ENCODE measurements around the gene ANKFN1.

Gene ANKFN1

GRCh38 chr17:56475116-56475515 is 321.8 kb downstream of the ANKFN1 start:
- H3K4me3 ChIP-seq, result no peak overlapping the region
- H3K27ac ChIP-seq, result no peak overlapping the region

GRCh38 chr17:56478836-56479447 is 325.7 kb downstream of the ANKFN1 start:
- H3K4me3 ChIP-seq, result no peak overlapping the region
- H3K27ac ChIP-seq, result no peak overlapping the region

DNA sequence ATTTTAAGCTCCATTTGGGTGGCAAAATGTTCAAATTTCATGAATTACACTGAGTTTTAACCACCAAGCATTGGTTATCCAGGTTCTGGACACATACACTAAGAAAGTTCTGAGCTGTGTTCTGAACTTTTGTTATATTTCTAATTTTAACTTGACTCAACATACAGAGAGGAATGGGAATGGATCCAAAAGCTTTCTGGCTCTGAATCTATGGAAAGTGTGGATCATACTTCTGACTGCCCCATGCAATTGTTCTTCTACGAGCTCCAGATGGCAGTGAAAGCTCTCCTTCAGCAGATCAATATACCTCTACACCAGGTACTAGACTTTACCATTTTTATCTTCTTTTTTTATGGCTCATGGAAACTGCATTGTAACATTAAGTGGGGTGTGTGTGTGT is 327.2 kb downstream of the ANKFN1 start:
- H3K27ac ChIP-seq, result no peak overlapping the region
- H3K4me3 ChIP-seq, result no peak overlapping the region

DNA sequence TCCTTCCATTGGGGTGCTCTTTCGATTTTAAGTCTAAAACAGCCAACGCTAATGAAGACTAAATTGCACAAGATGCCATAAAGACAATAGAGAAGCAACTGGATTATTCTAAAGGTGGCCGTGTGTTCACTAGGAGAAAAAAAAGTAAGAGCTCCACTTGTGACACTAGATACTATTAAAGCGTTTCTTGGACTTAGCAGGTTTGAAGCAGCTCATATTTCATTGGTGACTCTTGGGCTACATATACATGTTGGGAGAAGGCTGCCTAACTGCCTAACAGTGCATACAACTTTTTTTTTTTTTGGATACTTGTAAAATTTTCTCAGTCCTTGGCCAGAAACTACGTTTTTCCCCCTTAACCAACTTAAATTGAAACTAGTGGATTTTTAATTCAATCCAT is 328.4 kb downstream of the ANKFN1 start:
- H3K27ac ChIP-seq, result no peak overlapping the region
- no peak overlapping the region for H3K4me3 ChIP-seq

DNA sequence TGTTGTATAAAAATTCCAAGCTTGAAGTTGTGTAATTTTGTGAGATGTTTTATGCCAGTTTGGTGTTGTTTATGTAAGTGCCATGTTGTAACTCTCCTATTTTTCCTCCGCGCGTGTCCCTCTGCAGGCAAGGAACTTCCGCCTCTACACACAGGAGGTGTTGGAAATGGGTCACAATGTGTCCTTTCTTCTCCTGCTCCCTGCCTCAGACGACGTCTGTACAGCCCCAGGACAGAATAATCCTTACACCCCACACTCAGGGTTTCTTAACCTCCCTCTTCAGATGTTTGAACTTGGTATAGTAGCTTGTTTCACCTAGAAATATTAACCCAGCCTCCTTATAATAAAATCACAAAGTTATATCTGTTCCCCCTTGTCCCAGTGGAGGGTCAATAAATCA is 329.0 kb downstream of the ANKFN1 start:
- H3K4me3 ChIP-seq, result no peak overlapping the region
- no peak overlapping the region for H3K27ac ChIP-seq

- H3K4me3 ChIP-seq, result no peak overlapping the region
- H3K27ac ChIP-seq, result no peak overlapping the region
These were observed 333.5 kb downstream of the ANKFN1 start for GRCh38 chr17:56486732-56487131.

DNA sequence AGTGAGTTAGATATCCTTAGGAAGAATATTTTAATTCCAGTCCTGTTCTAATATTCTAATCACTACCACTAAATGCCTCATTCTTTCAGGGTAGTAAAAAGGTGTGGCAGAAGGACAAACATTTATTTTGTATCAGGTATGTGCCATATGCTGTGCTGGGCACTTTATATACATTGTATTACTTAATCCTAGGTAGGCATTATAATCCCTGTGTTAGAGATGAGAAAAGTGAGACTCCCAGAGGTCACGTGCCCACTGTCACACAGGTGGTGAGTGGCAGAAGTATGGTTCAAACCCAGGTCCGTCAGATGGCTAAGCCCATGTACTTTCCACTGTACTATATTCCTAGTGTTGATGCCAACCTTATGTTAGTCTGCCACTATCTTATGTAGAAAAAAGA is 335.5 kb downstream of the ANKFN1 start:
- no peak overlapping the region for H3K27ac ChIP-seq
- H3K4me3 ChIP-seq, result no peak overlapping the region

DNA sequence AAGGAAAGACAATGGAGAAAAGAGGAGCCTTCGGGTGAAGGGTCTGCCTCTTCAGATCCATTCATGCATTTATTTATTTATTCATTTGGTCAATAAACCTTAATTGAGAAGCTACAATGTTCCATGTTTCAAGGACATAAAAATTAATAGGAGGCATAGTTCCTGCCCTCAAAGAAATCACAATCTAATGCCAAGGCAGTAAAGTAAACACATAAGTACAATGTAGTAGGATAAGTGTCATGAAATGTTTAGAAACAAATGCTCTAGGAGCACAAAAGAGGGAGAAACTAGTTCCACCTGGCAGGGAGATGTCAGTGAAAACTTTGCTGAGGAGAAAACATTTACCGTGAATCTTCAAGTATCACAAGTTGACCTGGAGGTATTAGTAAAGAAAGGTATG is 336.7 kb downstream of the ANKFN1 start:
- H3K27ac ChIP-seq, result no peak overlapping the region
- H3K4me3 ChIP-seq, result no peak overlapping the region

DNA sequence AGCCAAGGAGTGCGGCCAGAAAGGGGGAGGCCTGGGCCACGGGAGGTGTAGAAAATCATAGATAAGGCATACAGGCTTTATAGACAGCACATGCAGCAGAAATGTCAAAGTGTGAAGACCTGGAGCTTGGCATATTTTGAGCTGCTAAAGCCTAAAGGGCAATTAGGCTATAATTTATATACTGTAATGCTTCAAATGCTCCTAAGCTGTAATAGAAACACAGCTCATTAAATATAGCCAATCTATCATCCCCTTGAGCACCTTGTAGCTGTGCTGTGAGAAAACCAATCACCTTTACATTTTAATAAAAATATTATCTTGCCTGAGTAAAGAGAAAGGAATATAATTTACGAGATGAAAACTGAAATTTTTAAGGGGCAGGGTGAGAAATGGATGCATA is 342.3 kb downstream of the ANKFN1 start:
- H3K27ac ChIP-seq, result no peak overlapping the region

DNA sequence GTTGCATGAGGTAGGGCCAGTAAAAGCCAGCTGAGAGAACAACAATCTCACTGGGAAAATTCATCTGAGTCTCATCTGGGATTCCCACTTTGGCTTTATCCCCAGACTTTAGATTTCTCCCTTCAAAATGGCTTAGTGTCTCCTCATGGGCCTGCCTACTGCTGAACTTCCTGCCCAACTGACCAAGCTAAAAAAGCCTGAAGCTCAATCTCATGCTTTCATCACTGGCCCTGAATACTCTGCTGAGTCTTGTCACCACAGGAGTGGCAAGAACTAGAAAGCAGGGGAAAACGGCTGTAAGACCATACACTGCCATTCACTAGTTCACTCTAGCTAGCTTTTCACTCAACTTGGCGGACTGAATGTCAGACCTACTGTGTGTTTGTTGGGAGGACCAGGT is 343.9 kb downstream of the ANKFN1 start:
- Histone ChIP-seq H3K27ac (no peak overlapping the region), H3K4me3 (no peak overlapping the region)

More for the DNA sequence above, 342.3 kb downstream of the ANKFN1 start:
- H3K4me3 ChIP-seq, result no peak overlapping the region

DNA sequence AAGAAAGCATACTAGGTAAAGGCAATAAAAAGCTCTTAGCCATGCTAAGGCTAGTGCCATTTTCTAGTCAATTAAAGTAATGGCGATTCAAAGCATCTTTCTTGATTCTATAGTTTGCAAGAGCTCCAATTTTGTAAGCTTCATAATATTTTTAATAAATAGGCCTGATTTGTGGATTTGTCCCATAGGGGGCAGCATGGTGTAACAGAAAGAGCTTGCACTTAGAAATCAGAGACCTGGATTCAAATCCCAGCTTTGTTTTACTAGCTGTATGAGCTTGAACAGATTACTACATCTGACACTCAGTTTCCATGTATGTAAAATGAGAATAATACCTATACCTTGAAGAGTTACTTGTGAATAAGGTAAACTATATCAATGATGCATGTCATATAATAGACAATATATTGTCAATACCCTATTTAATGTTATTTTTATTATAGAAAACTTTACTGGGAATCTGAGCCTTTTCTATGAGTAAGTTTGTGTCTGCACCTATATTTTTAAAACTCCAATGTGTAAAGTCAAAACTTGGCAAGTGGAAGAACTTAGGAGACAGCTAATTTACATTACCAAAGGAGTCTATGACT is 346.6 kb downstream of the ANKFN1 start:
- Histone ChIP-seq H3K4me3 (no peak overlapping the region), H3K27ac (no peak overlapping the region)

- Histone ChIP-seq H3K27ac (no peak overlapping the region), H3K4me3 (no peak overlapping the region)
These were observed 348.9 kb downstream of the ANKFN1 start for GRCh38 chr17:56502120-56502654.

DNA sequence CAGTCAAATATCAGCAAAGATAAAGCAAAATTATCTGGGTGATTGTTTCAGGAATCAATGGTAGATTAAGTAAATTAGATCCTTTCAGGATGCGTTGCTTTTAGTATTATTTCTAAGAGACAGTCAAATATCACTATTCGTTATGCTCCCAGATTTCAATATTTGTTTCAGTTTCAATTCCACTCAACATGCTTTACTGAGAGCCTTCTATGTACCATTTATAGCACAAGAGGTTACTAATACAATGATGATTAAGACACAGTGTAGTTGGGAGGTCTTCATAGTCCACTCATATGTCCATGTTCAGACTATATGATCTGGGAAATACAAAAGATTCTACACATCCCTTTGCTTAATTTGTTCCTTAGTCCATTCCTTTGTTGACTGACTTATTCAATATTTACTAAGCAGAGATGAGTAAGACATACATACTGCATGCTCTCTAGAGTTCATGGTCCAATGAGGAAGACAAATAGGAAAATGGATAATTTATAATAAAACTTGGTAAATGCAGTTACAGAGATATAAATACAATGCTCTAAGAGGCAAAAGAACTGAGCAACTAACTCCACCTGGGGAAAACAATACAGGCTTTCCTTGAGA is 352.0 kb downstream of the ANKFN1 start:
- Histone ChIP-seq H3K27ac (no peak overlapping the region), H3K4me3 (no peak overlapping the region)

DNA sequence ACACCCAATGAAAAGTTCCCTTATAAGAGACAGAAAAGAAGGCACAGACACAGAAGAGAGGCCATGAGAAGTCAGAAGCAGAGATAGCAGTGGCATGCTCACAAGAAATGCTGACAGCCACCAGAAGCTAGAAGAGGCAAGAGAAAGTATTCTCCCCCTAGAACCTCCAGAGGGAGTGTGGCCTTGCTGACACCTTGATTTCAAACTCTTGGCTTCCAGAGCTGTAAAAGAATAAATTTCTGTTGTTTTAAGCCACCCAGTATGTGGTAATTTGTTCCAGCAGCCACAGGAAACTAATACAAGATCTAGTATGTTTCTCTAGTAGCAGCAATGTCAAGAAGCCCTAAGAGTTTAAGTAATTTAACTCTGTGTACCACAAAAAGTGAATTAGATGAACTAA is 353.1 kb downstream of the ANKFN1 start:
- no peak overlapping the region for H3K4me3 ChIP-seq
- H3K27ac ChIP-seq, result no peak overlapping the region

DNA sequence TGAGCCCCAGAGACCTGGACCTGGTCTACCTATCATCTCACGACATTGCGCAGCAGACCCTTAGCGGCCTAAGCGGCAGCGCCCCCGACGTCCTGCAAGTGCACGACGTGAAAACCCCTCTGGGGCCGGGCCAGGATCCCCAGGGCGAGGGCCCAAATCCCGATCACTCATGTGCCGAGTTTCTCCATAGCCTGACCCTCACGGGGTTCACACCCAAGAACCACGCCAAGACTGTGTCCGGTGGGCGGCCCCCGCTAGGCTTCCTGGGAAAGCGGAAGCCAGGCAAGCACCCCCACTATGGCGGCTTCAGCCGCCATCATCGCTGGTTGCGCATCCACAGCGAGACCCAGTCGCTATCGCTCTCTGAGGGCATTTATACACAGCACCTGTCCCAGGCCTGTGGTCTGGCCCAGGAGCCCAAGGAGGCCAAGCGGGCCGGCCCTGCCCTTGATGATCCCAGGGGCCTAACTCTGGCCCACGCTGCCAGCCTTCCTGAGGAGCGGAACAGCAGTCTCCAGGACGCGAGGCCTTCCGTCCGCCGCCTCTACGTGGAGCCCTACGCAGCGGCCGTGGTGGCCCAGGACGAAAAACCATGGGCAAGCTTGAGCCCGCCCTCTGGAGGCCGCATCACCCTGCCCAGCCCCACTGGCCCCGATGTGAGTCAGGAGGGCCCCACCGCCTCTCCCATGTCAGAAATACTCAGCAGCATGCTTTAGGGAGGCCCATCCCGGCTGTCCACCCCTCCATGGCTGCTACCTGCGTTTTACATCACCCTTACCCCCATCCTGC is 357.5 kb downstream of the ANKFN1 start:
- Histone ChIP-seq H3K27ac (no peak overlapping the region), H3K4me3 (no peak overlapping the region)

- H3K27ac ChIP-seq, result no peak overlapping the region
- no peak overlapping the region for H3K4me3 ChIP-seq
These were observed 361.0 kb downstream of the ANKFN1 start for GRCh38 chr17:56514264-56514663.

DNA sequence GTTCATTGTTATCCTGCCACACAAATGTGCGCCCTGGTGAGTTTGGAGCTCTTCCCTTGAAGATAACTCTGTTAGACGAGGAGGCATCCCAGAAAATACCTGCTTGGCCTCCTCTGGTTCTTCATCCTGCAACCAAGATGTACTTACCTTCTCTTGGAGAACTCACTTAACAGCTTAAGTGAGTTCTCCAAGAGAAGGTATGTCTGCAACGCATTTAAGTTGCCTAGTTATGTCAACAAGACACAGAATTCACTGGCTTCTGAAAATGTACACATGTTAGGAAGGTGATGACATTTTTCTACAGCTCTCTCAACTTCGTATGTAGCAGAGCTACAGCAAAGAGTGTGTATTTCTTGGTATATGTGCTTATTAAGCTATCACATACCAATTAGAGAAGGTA is 361.6 kb downstream of the ANKFN1 start:
- H3K27ac ChIP-seq, result no peak overlapping the region

DNA sequence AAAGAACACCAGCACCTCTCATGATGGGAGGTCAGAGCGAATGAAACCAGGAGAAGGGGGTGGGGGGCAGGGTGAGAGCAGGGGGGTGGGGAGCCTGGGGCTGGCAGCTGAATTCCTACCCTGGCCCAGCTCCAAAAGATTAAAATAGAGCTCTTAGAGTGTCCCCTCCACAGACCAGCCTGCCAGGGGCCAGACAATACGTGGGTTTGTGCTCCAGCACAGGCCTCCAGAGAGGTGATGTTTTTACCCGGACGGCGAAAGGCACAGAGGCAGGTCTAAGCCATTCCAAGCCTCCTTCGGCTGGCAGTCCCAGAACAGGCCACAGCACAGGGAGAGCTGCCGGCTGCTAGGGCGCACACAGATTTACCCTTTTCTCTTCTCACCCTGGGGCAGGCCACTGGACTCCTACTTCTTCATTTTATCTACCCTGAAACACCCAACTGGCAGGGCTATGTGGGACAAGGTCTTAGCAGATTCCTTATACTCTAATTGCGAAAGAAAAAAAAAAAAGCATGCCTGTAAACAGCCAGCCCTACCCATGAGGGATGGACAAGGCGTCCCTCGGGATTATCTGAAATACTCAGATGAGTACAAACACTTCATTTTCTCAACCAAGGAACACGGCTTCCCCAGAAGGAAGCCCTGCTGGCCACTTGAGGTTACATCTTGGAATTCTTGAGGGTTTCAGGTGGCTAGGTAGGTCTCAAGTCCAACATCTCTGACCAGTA is 368.3 kb downstream of the ANKFN1 start:
- no peak overlapping the region for H3K4me3 ChIP-seq
- H3K27ac ChIP-seq, result no peak overlapping the region

More for the DNA sequence above, 361.6 kb downstream of the ANKFN1 start:
- H3K4me3 ChIP-seq, result no peak overlapping the region

- Histone ChIP-seq H3K27ac (no peak overlapping the region), H3K4me3 (no peak overlapping the region)
These were observed 369.8 kb downstream of the ANKFN1 start for GRCh38 chr17:56523042-56523441.

- no peak overlapping the region for H3K27ac ChIP-seq
- no peak overlapping the region for H3K4me3 ChIP-seq
These were observed 375.4 kb downstream of the ANKFN1 start for GRCh38 chr17:56528696-56529095.

Data from skin epidermis (tissue), 12 donors.